OCI-LY7 (cell line): ENCODE data around the gene WDR26. TPM values are rescaled to one million over a fixed set of nuclear protein-coding genes. Genes with fewer than 3 reads are reported as not detected.

ENCODE experiments used
- BruUV-seq: library from RNA; stranded (reverse); fragments of 400-500 nt; replicated peaks from 2 replicates; lab custom pipeline; 2021; lab: Mats Ljungman, UMichigan
- CTCF ChIA-PET: fragments of 300-600 bp; sonication (Branson Sonifier 250); formaldehyde crosslinking; loops from one replicate; lab custom pipeline; 2022; ENCODE audit warnings: antibody characterized with exemption; ENCODE audit not compliant: unreplicated experiment; lab: Charles Lee
- POLR2A ChIA-PET: fragments of 300-600 bp; sonication (Branson Sonifier 250); formaldehyde crosslinking; loops from one replicate; lab custom pipeline; 2022; ENCODE audit warnings: antibody characterized with exemption; lab: Charles Lee
- DNase-seq: peaks from one replicate; pipeline ENCODE4 v3.0.0-alpha.2; 2015; ENCODE audit warnings: low spot score
- H2AFZ ChIP-seq: fragments of 200-600 bp; sonication (generic), shearing (Covaris generic); 2 replicates; pipeline ENCODE4 v1.6.1; 2014; ENCODE audit warnings: mild to moderate bottlenecking, antibody characterized with exemption, low read length, moderate library complexity
- H3K27ac ChIP-seq: fragments of 200-600 bp; sonication (generic); 2 replicates; pipeline ENCODE4 v1.5.1; 2014; ENCODE audit warnings: mixed run types, low read depth, mild to moderate bottlenecking, moderate library complexity, low read length, inconsistent platforms; ENCODE audit not compliant: poor library complexity, severe bottlenecking
- H3K36me3 ChIP-seq: fragments of 200-600 bp; sonication (generic); 2 replicates; pipeline ENCODE4 v1.6.1; 2014; ENCODE audit warnings: mild to moderate bottlenecking, antibody characterized with exemption, low read length, moderate library complexity, mixed read lengths; ENCODE audit not compliant: insufficient read depth
- H3K4me1 ChIP-seq: fragments of 200-600 bp; sonication (generic); 2 replicates; pipeline ENCODE4 v1.5.1; 2014; ENCODE audit warnings: mild to moderate bottlenecking, low read length; ENCODE audit not compliant: insufficient read depth, poor library complexity, severe bottlenecking
- H3K4me2 ChIP-seq: fragments of 200-600 bp; sonication (generic); 2 replicates; pipeline ENCODE4 v1.6.1; 2014; ENCODE audit warnings: mild to moderate bottlenecking, low read length
- H3K4me3 ChIP-seq: fragments of 200-600 bp; sonication (generic); 2 replicates; pipeline ENCODE4 v1.5.1; 2014; ENCODE audit warnings: mild to moderate bottlenecking, low read depth, low read length; ENCODE audit not compliant: poor library complexity, severe bottlenecking
- H3K79me2 ChIP-seq: fragments of 200-600 bp; sonication (generic); 2 replicates; pipeline ENCODE4 v1.6.1; 2016; ENCODE audit warnings: low read depth, mild to moderate bottlenecking, low read length, moderate library complexity, mixed read lengths; ENCODE audit not compliant: insufficient read depth
- H3K9me2 ChIP-seq: fragments of 200-600 bp; sonication (generic); 2 replicates; pipeline ENCODE4 v1.6.1; 2016; ENCODE audit warnings: mild to moderate bottlenecking, low read length, mixed read lengths; ENCODE audit not compliant: insufficient read depth
- H3K9me3 ChIP-seq: fragments of 200-600 bp; sonication (generic); 2 replicates; pipeline ENCODE4 v1.6.1; 2014; ENCODE audit warnings: mild to moderate bottlenecking, mixed run types, low read length, mixed read lengths
- H4K20me1 ChIP-seq: fragments of 200-600 bp; sonication (generic); 2 replicates; pipeline ENCODE4 v1.6.1; 2014; ENCODE audit warnings: mild to moderate bottlenecking, antibody characterized with exemption, low read length, moderate library complexity, mixed read lengths; ENCODE audit not compliant: insufficient read depth
- EZH2phosphoT487 ChIP-seq: fragments of 200-600 bp; sonication (generic); IDR thresholded peaks from 2 replicates; pipeline ENCODE4 v1.6.1; 2018; ENCODE audit warnings: low read depth, borderline replicate concordance, mild to moderate bottlenecking, mixed run types, antibody characterized with exemption, low read length, moderate library complexity, mixed read lengths
- intact Hi-C: fragments of 100-400 bp; cut with micrococcal nuclease; formaldehyde crosslinking; loops from one replicate; pipeline ENCODE4 v1.10.0; 2022; ENCODE audit not compliant: unreplicated experiment
- microRNA-seq: library from miRNA; unstranded; fragments of <30 nt; microRNA quantifications from one replicate; pipeline ENCODE4 v1.2.0, GENCODE V29; 2022; ENCODE audit warnings: borderline replicate concordance
- small RNA-seq: library from RNA; depleted of rRNA; stranded (forward); fragments of <200 nt; gene quantifications from one replicate; pipeline ENCODE3, GENCODE V24; 2014
- total RNA-seq, 2 experiments: library from RNA; depleted of rRNA in 1 of 2; stranded (reverse); fragments of >200 nt in 1 of 2; shearing (Covaris generic) in 1 of 2; gene quantifications; 2 replicates each; pipeline ENCODE4 v1.2.3, GENCODE V29; 2014 to 2022
- TF ChIP-seq, protein P1 (sequence below): fragments of 200-600 bp; sonication (generic); conservative IDR thresholded peaks from 2 replicates; pipeline ENCODE4 v1.5.1; 2014; ENCODE audit warnings: mild to moderate bottlenecking, antibody characterized with exemption, low read length, moderate library complexity, mixed read lengths

WDR26 gene
- total RNA-seq, 2 experiments from 2014 or later, result 32.0 to 77.5 TPM

- no peak for DNase-seq
- no TSS peak for BruUV-seq
- intact Hi-C loops, result no loop called here
- ChIA-PET POLR2A (no interaction called here), CTCF (no interaction called here)
- Histone ChIP-seq H3K4me1 (no peaks in the 10 kb centered on the region), H3K4me3 (no peak overlapping the region), H3K27ac (no peak overlapping the region), H3K36me3 (no peaks in the 10 kb centered on the region), H3K4me2 (no peak overlapping the region), H3K79me2 (no peaks in the 10 kb centered on the region), H3K9me2 (no peaks in the 10 kb centered on the region), H3K9me3 (peaks cover 12% of the 10 kb centered on the region; the same call in 1 of the 2 replicates), H2AFZ (no peak overlapping the region), H4K20me1 (no peaks in the 10 kb centered on the region)
- TF ChIP-seq, protein P1, sequence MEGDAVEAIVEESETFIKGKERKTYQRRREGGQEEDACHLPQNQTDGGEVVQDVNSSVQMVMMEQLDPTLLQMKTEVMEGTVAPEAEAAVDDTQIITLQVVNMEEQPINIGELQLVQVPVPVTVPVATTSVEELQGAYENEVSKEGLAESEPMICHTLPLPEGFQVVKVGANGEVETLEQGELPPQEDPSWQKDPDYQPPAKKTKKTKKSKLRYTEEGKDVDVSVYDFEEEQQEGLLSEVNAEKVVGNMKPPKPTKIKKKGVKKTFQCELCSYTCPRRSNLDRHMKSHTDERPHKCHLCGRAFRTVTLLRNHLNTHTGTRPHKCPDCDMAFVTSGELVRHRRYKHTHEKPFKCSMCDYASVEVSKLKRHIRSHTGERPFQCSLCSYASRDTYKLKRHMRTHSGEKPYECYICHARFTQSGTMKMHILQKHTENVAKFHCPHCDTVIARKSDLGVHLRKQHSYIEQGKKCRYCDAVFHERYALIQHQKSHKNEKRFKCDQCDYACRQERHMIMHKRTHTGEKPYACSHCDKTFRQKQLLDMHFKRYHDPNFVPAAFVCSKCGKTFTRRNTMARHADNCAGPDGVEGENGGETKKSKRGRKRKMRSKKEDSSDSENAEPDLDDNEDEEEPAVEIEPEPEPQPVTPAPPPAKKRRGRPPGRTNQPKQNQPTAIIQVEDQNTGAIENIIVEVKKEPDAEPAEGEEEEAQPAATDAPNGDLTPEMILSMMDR, result no peak
- no peak for TF ChIP-seq EZH2phosphoT487
Observed at GRCh38 chr1:224339442-224340033, 95.1 kb downstream of the WDR26 start.

- Histone ChIP-seq H3K79me2 (no peaks in the 10 kb centered on the region), H2AFZ (no peak overlapping the region), H3K9me2 (no peaks in the 10 kb centered on the region), H3K27ac (no peak overlapping the region), H3K4me1 (peaks cover 11% of the 10 kb centered on the region), H3K36me3 (no peaks in the 10 kb centered on the region), H4K20me1 (no peaks in the 10 kb centered on the region), H3K4me3 (no peak overlapping the region), H3K9me3 (peaks cover 5% of the 10 kb centered on the region; the same call in 1 of the 2 replicates), H3K4me2 (no peak overlapping the region)
- no TSS peak for BruUV-seq
- CTCF ChIA-PET, result no interaction called here
- intact Hi-C loops, result no loop called here
- TF ChIP-seq EZH2phosphoT487, result no peak
- TF ChIP-seq, protein P1, result no peak
- POLR2A ChIA-PET, result interaction anchor here (0.6 to 0.7 kb wide), 2 partner anchors 231 to 501 kb away, joined by 3 read pairs; no protein-coding TSS in a partner anchor
- DNase-seq, result no peak
Observed at GRCh38 chr1:224338150-224338838, 96.3 kb downstream of the WDR26 start.

Small RNA genes within 50 kb of the gene (microRNA-seq; reads per million reads assigned to microRNA genes)
- 3.0 reads per million for gene MIR4742

Small RNA genes within 50 kb of the gene (small RNA-seq; reads per million reads assigned to genes)
- not detected for gene MIR4742

Other genes with a start within 250 kb of the WDR26 start
- gene NVL, start 104.6 kb downstream of the WDR26 start, total RNA-seq (2014; rRNA removed; shearing (Covaris generic)), result 31.6 and 33.9 TPM in 2 replicates
- 36.7 and 43.0 TPM in 2 replicates for gene NVL, start 104.6 kb downstream of the WDR26 start, total RNA-seq (2022)
- gene CNIH4, start 77.9 kb downstream of the WDR26 start, total RNA-seq (2014; rRNA removed; shearing (Covaris generic)), result 20.7 and 24.1 TPM in 2 replicates
- 28.6 and 31.0 TPM in 2 replicates for gene CNIH4, start 77.9 kb downstream of the WDR26 start, total RNA-seq (2022)
- 0.98 and 2.4 TPM in 2 replicates for gene CNIH3, start 181.5 kb upstream of the WDR26 start, total RNA-seq (2014; rRNA removed; shearing (Covaris generic))
- 0.83 and 1.9 TPM in 2 replicates for gene CNIH3, start 181.5 kb upstream of the WDR26 start, total RNA-seq (2022)